GM19023 (cell line): ENCODE data around the gene RAB18.
"Not testable (repeated sequence)": the region's sequence is repeated elsewhere in the genome, so short reads cannot be mapped to it uniquely, and the experiment has no call there.

Experiments
- ATAC-seq: cut with Tn5 transposase; IDR thresholded peaks from one replicate; pipeline ENCODE4 v1.9.1; 2021; ENCODE audit warnings: mild to moderate bottlenecking, moderate library complexity; ENCODE audit not compliant: unreplicated experiment

RAB18 gene

DNA sequence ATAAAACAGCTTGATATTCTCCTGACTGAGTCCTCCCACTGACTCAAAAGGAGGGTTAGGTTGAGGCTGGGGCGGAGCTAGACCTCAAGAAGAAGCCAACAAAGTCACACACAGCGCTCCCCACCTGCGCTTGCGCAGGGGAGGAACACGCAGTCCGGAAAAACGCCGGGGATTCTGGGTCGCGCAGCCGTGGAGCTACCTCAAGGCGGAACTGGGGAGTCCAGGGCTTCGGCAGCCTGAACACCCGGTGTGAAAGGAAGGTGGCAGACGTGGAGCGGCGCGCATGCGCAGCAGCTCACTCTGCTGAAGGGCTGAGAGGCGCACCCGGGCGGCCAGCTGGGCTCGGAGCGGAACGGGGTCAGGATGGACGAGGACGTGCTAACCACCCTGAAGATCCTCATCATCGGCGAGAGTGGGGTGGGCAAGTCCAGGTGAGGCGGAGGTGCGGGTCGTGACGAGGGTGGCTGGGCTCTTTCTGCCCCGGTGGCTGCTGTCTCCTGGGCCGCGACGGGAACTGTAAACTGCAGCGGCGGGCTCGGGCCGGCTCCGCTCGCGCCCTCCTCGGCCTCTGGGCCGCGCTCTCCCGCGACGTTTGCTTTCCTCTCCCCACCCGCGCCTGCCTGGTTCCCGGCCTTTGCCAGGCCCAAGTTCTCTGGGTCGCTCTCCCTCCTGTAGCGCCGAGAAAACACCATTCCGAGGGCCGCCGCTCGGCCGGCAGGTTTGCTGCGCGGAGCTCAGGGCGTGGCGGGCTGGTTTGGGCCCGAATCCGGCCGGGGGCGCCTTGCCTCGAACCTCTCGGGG is at the start of gene RAB18:
TSS of gene RAB18 (plus strand) at position 298 of the 801 bp plus-strand sequence. CDS start at position 364, 66 bp downstream.
- ATAC-seq: peak; percentile 94

- no peak for ATAC-seq
Measured at GRCh38 chr10:27454837-27455236, 49.3 kb upstream of the RAB18 start.

DNA sequence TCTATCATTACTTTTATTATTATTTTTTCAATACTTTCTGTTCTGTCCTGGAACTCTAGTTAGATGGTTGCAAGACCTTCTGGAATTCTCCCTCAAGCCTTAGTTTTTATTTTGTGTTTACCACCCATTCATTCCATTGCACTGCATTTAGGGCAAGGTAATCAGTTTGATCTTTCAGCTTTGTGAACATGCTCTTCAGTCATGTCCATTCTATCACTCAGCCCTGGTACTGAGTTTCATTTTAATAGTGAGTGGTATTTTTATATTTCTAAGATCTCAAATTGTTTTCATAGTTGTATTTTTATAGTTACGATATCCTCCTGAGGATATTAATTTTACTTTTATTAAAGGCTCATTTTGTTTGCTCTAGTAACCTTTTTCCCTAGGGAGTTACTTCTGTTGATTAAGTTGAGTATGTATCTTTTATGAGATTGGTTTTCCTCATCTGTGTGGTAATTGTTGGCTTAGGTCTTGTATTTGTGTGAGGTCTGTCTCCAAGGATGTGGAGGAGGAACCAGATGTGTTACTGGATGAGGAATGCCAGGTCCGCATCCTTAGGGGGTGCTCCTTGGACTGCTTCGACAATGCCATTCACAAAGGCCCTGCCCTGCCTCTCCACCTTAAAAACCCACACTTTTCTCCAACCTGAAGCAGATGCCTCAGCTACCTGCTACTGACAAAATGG is 46.7 kb upstream of the RAB18 start:
- no peak for ATAC-seq

- ATAC-seq: no peak
Measured at GRCh38 chr10:27457966-27458365, 46.1 kb upstream of the RAB18 start.

- no peak for ATAC-seq
Measured at GRCh38 chr10:27461312-27461711, 42.8 kb upstream of the RAB18 start.

DNA sequence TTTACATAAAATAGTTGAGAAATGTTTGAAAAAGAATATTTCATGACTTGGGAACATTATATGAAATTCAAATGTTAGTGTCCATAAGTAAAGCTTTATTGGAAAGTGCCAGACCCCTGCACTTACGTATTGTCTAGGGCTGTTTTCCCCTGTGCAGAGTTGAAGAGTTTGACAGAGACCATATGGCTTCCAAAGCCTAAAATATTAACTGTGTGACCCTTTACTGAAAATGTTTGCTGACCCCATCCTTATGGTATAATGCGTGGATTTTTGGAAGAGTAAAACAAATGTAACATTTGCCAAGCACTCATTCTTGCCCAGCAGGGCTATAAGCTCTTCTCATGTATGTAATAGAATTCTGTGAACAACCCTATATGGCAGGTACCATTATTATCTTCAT is 40.1 kb upstream of the RAB18 start:
- ATAC-seq: no peak

GRCh38 chr10:27464993-27465392 is 39.1 kb upstream of the RAB18 start:
- no peak for ATAC-seq

GRCh38 chr10:27465596-27465995 is 38.5 kb upstream of the RAB18 start:
- not testable (repeated sequence) for ATAC-seq

DNA sequence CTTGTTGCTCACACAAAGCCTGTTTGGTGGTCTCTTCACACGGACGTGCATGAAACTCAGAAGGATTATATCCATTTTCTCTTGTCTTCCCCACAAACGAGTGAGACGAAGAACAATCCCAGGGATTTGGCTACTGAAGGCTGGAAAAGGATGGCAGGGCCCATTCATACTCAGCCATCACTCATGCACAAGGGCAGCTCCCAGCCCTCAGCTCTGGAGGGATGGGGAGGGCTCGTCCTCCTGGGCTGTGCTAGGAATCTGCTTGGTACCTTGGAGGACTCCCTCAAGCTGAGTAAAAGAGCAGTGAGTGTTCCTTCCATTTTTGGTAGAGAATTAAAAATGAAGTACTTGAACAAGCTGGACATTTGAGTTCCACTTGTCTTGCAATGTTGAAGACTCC is 33.2 kb upstream of the RAB18 start:
- ATAC-seq: no peak

- no peak for ATAC-seq
Measured at GRCh38 chr10:27474741-27475140, 29.4 kb upstream of the RAB18 start.

GRCh38 chr10:27479016-27479415 is 25.1 kb upstream of the RAB18 start:
- no peak for ATAC-seq

GRCh38 chr10:27481486-27481885 is 22.6 kb upstream of the RAB18 start:
- ATAC-seq: no peak

DNA sequence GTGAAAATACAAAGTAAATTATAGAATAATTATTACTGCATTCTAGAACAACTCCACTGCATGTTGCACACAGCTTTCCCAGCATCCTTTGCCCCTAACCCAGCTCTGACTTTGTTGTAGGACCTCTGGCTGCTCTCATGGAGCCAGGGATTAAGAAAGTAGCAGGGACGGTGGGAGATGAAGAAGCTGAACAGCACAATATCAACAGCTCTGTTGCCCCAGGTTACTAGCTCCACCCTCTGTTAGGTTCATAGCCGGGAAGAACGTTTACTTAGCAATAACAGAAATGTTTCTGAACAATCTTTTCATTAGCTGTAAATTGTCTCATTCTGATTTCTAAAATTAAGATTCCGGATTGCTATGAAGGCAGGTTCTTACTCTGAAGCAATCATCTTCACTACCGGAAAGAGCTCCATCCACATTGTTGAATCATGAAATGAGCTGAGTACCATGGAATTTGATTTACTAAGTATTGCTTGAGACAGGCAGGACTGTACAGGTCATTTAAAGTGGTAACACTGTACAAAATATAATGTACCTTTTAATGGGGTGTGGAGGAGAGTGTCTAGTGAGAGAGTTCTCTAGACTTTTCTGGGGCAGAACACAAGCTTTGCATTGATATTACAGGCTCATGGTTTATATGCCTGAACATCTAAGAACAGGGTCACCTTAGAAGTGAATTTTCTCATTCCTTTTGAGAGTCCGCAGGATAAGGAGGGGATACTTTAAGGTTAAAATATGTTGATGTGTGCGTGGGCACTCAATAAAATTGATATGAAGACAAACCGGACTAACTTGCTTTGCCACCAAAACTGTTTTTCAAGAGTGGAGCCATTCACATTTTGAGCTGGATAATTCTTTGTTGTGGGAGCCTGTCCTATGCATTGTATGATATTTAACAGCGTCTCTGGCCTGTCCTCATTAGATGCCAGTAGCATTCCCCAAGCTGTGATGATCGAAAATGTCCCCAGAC is 20.8 kb upstream of the RAB18 start:
- no peak for ATAC-seq

DNA sequence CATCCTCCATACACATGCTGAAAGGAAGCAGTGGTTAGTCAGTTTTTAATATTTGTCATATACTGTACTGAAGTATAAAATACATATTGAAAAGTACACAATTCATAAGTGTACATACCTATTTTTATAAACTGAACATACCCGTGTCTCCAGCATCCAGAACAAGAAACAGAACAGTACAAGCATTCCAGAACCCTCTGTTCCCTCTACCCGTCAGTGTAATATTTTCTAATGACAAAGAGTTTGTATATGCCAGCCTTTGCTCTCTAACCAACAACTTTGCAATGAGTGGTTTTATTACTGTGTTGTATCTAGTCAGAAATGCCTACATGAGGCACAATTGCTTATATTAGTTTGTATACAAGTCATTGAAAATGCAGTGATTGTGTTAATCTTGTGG is 18.7 kb upstream of the RAB18 start:
- ATAC-seq: no peak

DNA sequence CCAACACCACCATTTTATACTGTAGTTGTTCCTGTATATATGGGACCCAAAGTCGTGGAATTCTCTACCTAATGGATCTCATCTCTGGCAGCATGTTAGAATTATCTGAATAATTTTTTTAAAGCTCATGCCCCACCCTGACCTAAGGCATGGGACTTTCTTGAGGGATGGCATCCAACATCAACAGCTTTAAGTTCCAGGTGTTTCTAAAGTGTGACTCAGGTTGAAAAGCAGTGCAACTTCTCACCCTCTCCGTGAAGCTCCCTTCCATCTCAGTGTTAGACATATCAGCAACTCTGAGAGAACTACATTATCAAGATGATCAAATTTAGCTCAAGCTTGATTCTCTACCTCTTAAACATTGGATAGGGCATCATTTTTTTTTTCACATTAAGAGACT is 18.1 kb upstream of the RAB18 start:
- no peak for ATAC-seq

DNA sequence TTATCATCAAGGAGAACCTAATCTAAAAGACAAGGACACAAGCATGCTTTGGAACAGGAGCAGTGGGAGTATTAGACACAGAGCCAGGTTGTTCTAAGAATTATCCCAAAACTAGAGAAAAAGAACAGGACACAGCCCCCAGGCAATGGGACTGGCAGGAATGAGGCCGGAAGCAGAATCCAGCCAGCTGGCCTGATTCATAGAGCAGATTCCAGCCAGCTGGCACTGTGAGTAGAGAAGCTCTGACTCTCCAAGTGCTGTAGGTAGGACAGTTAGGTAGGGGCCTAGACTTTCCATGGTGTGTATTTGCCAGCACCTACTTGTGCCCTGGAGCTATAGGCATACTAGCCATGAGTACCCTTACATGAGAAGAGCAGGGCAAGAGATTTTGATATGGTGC is 13.3 kb upstream of the RAB18 start:
- ATAC-seq: no peak

- no peak for ATAC-seq
Measured at GRCh38 chr10:27494116-27494805, 9.8 kb upstream of the RAB18 start.

GRCh38 chr10:27496137-27496536 is 8.0 kb upstream of the RAB18 start:
- ATAC-seq: no peak

GRCh38 chr10:27500096-27500495 is 4.0 kb upstream of the RAB18 start:
- ATAC-seq: no peak

- no peak for ATAC-seq
Measured at GRCh38 chr10:27500886-27501285, 3.2 kb upstream of the RAB18 start.
